Small intestine (tissue), 7 donors: ENCODE results near the gene DHRS7C. TPM values are rescaled to one million over a fixed set of nuclear protein-coding genes. Genes with fewer than 3 reads are reported as not detected.
A peak's percentile ranks its signal among the peaks of the same experiment; 100 is the strongest.

Experiments used
- DNase-seq, 2 donors: peaks; one replicate each; pipeline versions ENCODE4 v3.0.0 to v3.0.0-alpha.2; 2013
- FAIRE-seq: peaks from 2 replicates; lab custom pipeline; 2012; peaks lifted over from hg19 to GRCh38; lab: Jason Lieb, UNC
- H3K27ac ChIP-seq, 3 donors: one replicate each; pipeline ENCODE4 v1.5.1; 2013; ENCODE audit warnings: low read length in 2 of 3, mild to moderate bottlenecking in 2 of 3, control low read depth in 1 of 3, inconsistent platforms in 1 of 3, low read depth in 1 of 3, moderate library complexity in 1 of 3
- H3K27me3 ChIP-seq, 3 donors: one replicate each; pipeline ENCODE4 v1.6.1; 2013; ENCODE audit warnings: low read length in 3 of 3, inconsistent platforms in 1 of 3; ENCODE audit not compliant: control insufficient read depth in 3 of 3, insufficient read depth in 3 of 3
- H3K36me3 ChIP-seq, 3 donors: one replicate each; pipeline ENCODE4 v1.6.1; 2013; ENCODE audit warnings: low read length in 3 of 3, inconsistent platforms in 1 of 3, low read depth in 1 of 3, mild to moderate bottlenecking in 1 of 3, moderate library complexity in 1 of 3; ENCODE audit not compliant: control insufficient read depth in 3 of 3, insufficient read depth in 2 of 3
- H3K4me1 ChIP-seq, 3 donors: one replicate each; pipeline ENCODE4 v1.6.1; 2013; ENCODE audit warnings: low read length in 2 of 3, inconsistent platforms in 1 of 3, low read depth in 1 of 3, mild to moderate bottlenecking in 1 of 3, moderate library complexity in 1 of 3; ENCODE audit not compliant: control insufficient read depth in 3 of 3, insufficient read depth in 2 of 3
- H3K4me3 ChIP-seq, 3 donors: one replicate each; pipeline ENCODE4 v1.5.1; 2013; ENCODE audit warnings: low read length in 3 of 3, control low read depth in 1 of 3, inconsistent platforms in 1 of 3, low read depth in 1 of 3, mild to moderate bottlenecking in 1 of 3, moderate library complexity in 1 of 3
- H3K9me3 ChIP-seq, 2 donors: one replicate each; pipeline ENCODE4 v1.6.1; 2013; ENCODE audit warnings: low read depth in 1 of 2, low read length in 1 of 2; ENCODE audit not compliant: control insufficient read depth in 2 of 2, insufficient read depth in 1 of 2
- WGBS, 3 donors: extraction: QIAGEN DNeasy Blood & Tissue Kit; methylation state at CpG; one replicate each; pipeline ENCODE4 v1.1.7; 2013; 5-methylcytosine and 5-hydroxymethylcytosine counted together
- polyA plus RNA-seq, 4 donors: library from polyadenylated mRNA; stranded (reverse) in 3 of 4; unstranded in 1 of 4; fragments of 200-250 nt in 3 of 4; fragments of 120-200 nt in 1 of 4; gene quantifications; one replicate each; pipeline versions ENCODE4 v1.2.1 to v1.2.3, GENCODE V29; 2013
- donor health status: healthy with polysubstance abuse.
- donor health status: control.
- donor health status: control.
- donor health status: Bipolar disorder and iron deficiency.
- donor health status: healthy.

The DHRS7C gene
- polyA plus RNA-seq, 4 donors, result 0.15 to 1.1 (median 0.50) TPM; not detected in 1

- Histone ChIP-seq H3K27ac (no peak overlapping the region), H3K27me3 (no peaks in the 10 kb centered on the region), H3K9me3 (peaks cover 0 to 3% of the 10 kb centered on the region in 2 donors), H3K4me3 (no peak overlapping the region), H3K4me1 (no peaks in the 10 kb centered on the region), H3K36me3 (peaks cover 0 to 18% (median 0%) of the 10 kb centered on the region in 3 donors)
- peak; percentile 45 to 49 for DNase-seq
- 6 to 14% (median 13%) methylated on average over 2 of the region's 2 CpGs for WGBS, 3 donors
- FAIRE-seq, result peak; percentile 15
These were observed 62.2 kb downstream of the DHRS7C start for GRCh38 chr17:9729034-9729650.

GRCh38 chr17:9728564-9728963 lies 62.8 kb downstream of the DHRS7C start:
- FAIRE-seq (no peak), DNase-seq (no peak)
- H3K36me3 ChIP-seq, result peaks cover 0 to 18% (median 0%) of the 10 kb centered on the region in 3 donors
- peaks cover 0 to 3% of the 10 kb centered on the region in 2 donors for H3K9me3 ChIP-seq
- H3K4me3 ChIP-seq, result no peak overlapping the region
- no peaks in the 10 kb centered on the region for H3K4me1 ChIP-seq
- 78 to 95% (median 82%) methylated on average over 12 of the region's 12 CpGs for WGBS, 3 donors
- H3K27ac ChIP-seq, result no peak overlapping the region
- no peaks in the 10 kb centered on the region for H3K27me3 ChIP-seq

- no peak overlapping the region for H3K4me3 ChIP-seq
- peaks cover 0 to 18% (median 0%) of the 10 kb centered on the region in 3 donors for H3K36me3 ChIP-seq
- H3K9me3 ChIP-seq, result peaks cover 0 to 3% of the 10 kb centered on the region in 2 donors
- FAIRE-seq (no peak), DNase-seq (no peak)
- no peak overlapping the region for H3K27ac ChIP-seq
- no peaks in the 10 kb centered on the region for H3K27me3 ChIP-seq
- no peaks in the 10 kb centered on the region for H3K4me1 ChIP-seq
- WGBS, 3 donors, result 93 to 95% (median 93%) methylated on average over 18 of the region's 18 CpGs
These were observed 63.4 kb downstream of the DHRS7C start for GRCh38 chr17:9728005-9728404.

- Histone ChIP-seq H3K9me3 (peaks cover 0 to 3% of the 10 kb centered on the region in 2 donors), H3K4me3 (no peak overlapping the region), H3K4me1 (no peaks in the 10 kb centered on the region), H3K36me3 (peaks cover 0 to 18% (median 0%) of the 10 kb centered on the region in 3 donors), H3K27ac (no peak overlapping the region), H3K27me3 (no peaks in the 10 kb centered on the region)
- 74 to 85% (median 84%) methylated on average over 6 of the region's 6 CpGs for WGBS, 3 donors
- DNase-seq (no peak), FAIRE-seq (no peak)
These were observed 65.1 kb downstream of the DHRS7C start for GRCh38 chr17:9726291-9726690.

GRCh38 chr17:9725575-9725974 lies 65.8 kb downstream of the DHRS7C start:
- no peak for FAIRE-seq

More at GRCh38 chr17:9725575-9725974, 65.8 kb downstream of the DHRS7C start:
- Histone ChIP-seq H3K27ac (no peak overlapping the region), H3K36me3 (peaks cover 0 to 18% (median 0%) of the 10 kb centered on the region in 3 donors), H3K4me1 (no peaks in the 10 kb centered on the region), H3K27me3 (no peaks in the 10 kb centered on the region), H3K9me3 (no peaks in the 10 kb centered on the region), H3K4me3 (no peak overlapping the region)
- 61 to 71% (median 62%) methylated on average over 9 of the region's 9 CpGs for WGBS, 3 donors
- DNase-seq, result no peak

Other genes with a start within 250 kb of the DHRS7C start
- gene STX8, start 215.8 kb downstream of the DHRS7C start, polyA plus RNA-seq, result 10 to 100 TPM; 35.3 to 72.2 (median 51.8) TPM
- gene CFAP52, start 214.9 kb downstream of the DHRS7C start, polyA plus RNA-seq, result under 1 TPM in 1 of 4 donors, not detected in 3; 0.71 TPM
- 10 to 100 TPM in 2 of 4 donors, 1 to 10 TPM in 2; 4.5 to 16.1 (median 8.3) TPM for gene USP43, start 146.1 kb downstream of the DHRS7C start, polyA plus RNA-seq
- gene GSG1L2, start 30.5 kb upstream of the DHRS7C start, polyA plus RNA-seq, result not detected
- gene GLP2R, start 34.3 kb upstream of the DHRS7C start, polyA plus RNA-seq, result 1 to 10 TPM in 3 of 4 donors, under 1 TPM in 1; 0.67 to 3.5 (median 3.2) TPM
- gene RCVRN, start 113.7 kb upstream of the DHRS7C start, polyA plus RNA-seq, result under 1 TPM in 2 of 4 donors, not detected in 2; 0.12 to 0.38 TPM